ENCODE results near the gene CCDC102B. TPM values are rescaled to one million over a fixed set of nuclear protein-coding genes. Genes with fewer than 3 reads are reported as not detected.

Gene CCDC102B
- total RNA-seq, 1 donor from 2014 or later: 1.3 TPM

DNA sequence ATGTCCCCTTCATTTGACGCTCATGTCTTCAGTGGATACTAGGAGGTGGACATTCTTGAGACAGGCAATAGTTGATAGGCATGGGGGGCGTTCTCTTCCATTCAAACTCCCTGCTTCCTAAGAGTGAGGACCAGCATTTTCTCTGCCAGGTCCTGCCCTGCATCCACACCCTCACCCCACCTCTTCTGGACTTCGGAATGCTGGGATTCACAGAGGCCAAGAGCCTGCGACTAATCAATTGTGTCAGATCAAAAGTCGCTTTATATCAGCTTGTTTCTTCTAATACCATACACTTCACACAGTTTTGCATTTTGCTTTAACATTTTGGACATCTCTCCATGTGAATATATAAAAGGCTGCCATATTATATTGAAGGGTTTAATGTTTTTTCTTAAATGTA is 210.7 kb downstream of the CCDC102B start:
- intact Hi-C loops (cut with micrococcal nuclease): no loop called here
- H3K4me3 Mint-ChIP-seq (ENCODE audit: low read depth): no peak overlapping the region

DNA sequence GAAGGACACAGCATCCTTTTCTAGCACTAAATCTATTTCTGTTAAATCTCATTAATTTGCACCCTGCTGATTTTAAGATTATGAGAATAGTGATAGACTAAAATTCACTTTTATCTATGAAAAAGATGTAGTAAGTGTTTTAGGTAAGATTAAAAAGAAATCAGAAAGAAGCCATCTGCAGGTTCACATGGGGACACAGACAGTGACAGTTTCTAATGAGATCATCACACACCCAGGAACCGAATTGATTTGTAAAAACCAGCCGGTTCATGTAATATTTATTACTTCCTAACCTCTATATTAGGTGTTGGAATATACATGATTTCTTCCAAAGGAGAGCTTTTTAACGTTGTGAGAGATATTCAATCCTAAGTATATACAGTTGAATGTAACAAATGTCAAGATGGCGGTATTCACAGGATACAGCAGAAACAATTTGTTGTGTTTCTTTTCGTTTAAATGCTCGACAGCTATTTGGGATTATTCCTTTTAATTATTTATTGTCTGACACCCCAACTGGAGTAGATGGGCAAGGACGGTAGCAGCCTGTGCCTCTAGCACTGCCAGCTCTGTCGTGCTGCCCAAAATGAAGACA is 223.4 kb downstream of the CCDC102B start:
- DNase-seq (ENCODE audit: low spot score): no peak
- Mint-ChIP-seq H3K4me3 (ENCODE audit: low read depth) (no peak overlapping the region), H3K27ac (no peak overlapping the region), H3K9me3 (no peaks in the 10 kb centered on the region), H3K36me3 (ENCODE audit: low read depth) (no peaks in the 10 kb centered on the region), H3K27me3 (ENCODE audit: low read depth) (no peaks in the 10 kb centered on the region), H3K4me1 (ENCODE audit: low read depth) (no peaks in the 10 kb centered on the region)
- intact Hi-C loops (cut with micrococcal nuclease): no loop called here

More for the DNA sequence above, 210.7 kb downstream of the CCDC102B start:
- no peak for DNase-seq (ENCODE audit: low spot score)
- H3K36me3 Mint-ChIP-seq (ENCODE audit: low read depth): no peaks in the 10 kb centered on the region
- no peaks in the 10 kb centered on the region for H3K9me3 Mint-ChIP-seq
- no peaks in the 10 kb centered on the region for H3K27me3 Mint-ChIP-seq (ENCODE audit: low read depth)
- H3K4me1 Mint-ChIP-seq (ENCODE audit: low read depth): no peaks in the 10 kb centered on the region
- no peak overlapping the region for H3K27ac Mint-ChIP-seq

DNA sequence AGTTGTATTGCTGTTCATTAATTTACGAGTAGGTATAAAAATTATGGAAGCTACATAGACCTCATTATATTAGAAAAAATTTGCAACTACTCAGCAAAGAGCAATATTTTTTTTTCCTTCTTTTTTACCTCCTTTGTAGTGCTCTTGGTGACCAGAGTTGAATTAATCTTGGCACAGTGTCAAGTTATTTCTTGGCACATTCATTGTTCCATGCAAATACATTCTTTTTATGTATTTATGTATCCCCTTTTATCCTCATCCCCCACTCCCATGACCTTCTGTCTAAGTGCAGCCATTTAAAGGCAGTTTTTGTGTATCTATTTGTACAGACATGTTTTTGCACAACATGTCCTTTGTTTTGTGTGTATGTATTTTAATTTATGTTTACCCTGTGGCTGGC is 224.5 kb downstream of the CCDC102B start:
- H3K36me3 Mint-ChIP-seq (ENCODE audit: low read depth): no peaks in the 10 kb centered on the region
- H3K4me1 Mint-ChIP-seq (ENCODE audit: low read depth): no peaks in the 10 kb centered on the region
- H3K4me3 Mint-ChIP-seq (ENCODE audit: low read depth): no peak overlapping the region
- intact Hi-C loops (cut with micrococcal nuclease): no loop called here
- no peak for DNase-seq (ENCODE audit: low spot score)
- no peaks in the 10 kb centered on the region for H3K27me3 Mint-ChIP-seq (ENCODE audit: low read depth)
- H3K9me3 Mint-ChIP-seq: no peaks in the 10 kb centered on the region
- no peak overlapping the region for H3K27ac Mint-ChIP-seq

DNA sequence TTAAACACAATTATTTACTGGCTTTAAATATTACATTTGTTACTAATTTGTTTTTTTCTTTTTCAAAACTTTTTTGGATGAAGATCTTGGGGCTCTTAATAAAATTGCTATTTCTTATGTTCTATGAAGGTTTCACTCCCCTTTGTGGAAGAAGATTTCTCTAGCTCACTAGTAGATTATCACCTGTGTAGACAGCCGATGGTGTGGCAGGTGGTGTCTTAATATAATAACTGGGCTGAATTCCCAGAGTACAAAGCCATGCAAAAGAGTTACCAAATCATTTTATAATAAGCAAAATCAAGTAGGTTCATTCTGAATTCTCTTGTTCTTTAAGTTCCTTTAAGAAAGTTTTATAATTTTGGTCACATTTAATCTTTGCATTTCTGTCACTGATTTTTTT is 233.7 kb downstream of the CCDC102B start:
- intact Hi-C loops (cut with micrococcal nuclease): no loop called here
- H3K4me3 Mint-ChIP-seq (ENCODE audit: low read depth): no peak overlapping the region
- H3K36me3 Mint-ChIP-seq (ENCODE audit: low read depth): no peaks in the 10 kb centered on the region
- no peaks in the 10 kb centered on the region for H3K4me1 Mint-ChIP-seq (ENCODE audit: low read depth)
- H3K9me3 Mint-ChIP-seq: no peaks in the 10 kb centered on the region
- no peaks in the 10 kb centered on the region for H3K27me3 Mint-ChIP-seq (ENCODE audit: low read depth)
- no peak for DNase-seq (ENCODE audit: low spot score)
- H3K27ac Mint-ChIP-seq: no peak overlapping the region

DNA sequence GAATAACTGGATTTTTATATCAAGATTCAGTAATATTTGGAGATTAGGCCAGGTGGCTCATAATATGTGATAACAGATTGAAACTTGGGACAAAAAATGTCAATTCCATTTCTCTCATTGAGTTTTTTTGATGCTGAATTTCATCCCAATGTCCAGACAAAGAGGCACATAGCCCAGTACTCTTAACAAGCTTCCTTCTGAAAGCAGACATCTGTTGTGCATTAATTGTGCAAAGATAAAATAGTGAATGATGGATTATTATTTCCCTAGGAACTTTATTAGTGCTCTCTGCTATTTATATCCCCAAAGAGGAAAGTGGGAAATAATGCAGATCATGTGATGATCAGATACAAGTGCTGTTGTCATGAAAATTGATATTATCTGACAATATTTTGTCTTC is 234.1 kb downstream of the CCDC102B start:
- Mint-ChIP-seq H3K27me3 (ENCODE audit: low read depth) (no peaks in the 10 kb centered on the region), H3K27ac (no peak overlapping the region), H3K4me1 (ENCODE audit: low read depth) (no peaks in the 10 kb centered on the region), H3K4me3 (ENCODE audit: low read depth) (no peak overlapping the region), H3K36me3 (ENCODE audit: low read depth) (no peaks in the 10 kb centered on the region), H3K9me3 (no peaks in the 10 kb centered on the region)
- intact Hi-C loops (cut with micrococcal nuclease): no loop called here
- no peak for DNase-seq (ENCODE audit: low spot score)

DNA sequence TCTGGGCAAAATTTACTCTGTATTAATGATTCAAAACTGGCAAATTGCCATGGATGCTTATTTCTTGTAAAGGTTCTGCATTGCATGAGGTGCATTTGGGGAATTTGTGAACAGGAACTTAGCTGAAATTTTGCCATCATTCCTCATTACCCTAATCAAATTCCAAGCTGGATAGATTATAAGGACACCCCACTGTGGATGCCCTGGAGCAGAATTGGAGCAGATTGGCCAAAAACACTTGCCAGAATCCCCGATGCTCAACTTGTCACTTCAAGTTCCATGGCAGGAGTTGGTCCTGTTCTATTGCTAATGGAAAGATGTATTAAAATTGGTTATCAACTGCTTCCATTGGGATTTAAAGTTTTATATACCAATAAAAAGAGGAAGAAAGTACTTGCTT is 237.9 kb downstream of the CCDC102B start:
- H3K4me3 Mint-ChIP-seq (ENCODE audit: low read depth): no peak overlapping the region
- no peaks in the 10 kb centered on the region for H3K9me3 Mint-ChIP-seq
- no peaks in the 10 kb centered on the region for H3K4me1 Mint-ChIP-seq (ENCODE audit: low read depth)
- intact Hi-C loops (cut with micrococcal nuclease): no loop called here
- no peaks in the 10 kb centered on the region for H3K36me3 Mint-ChIP-seq (ENCODE audit: low read depth)
- no peak for DNase-seq (ENCODE audit: low spot score)
- no peak overlapping the region for H3K27ac Mint-ChIP-seq
- H3K27me3 Mint-ChIP-seq (ENCODE audit: low read depth): no peaks in the 10 kb centered on the region

DNA sequence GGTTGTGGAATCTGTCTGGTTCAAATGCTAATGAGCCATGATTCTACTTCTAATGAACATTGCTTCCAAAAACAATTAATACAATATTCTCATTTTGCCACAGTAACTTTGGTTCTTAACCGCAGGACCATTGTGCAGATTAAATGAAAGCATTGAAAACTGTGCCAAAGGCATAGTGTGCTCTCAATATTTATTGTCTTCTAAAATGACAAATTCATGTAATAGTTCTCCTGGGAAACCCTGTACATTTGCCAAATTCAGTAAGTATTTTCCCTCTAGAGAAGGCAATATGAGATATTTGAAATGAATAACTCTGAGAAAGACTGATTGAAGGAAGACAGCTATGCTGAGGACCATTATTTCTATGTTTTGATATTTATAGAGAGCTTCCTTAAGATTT is 246.3 kb downstream of the CCDC102B start:
- no peak for DNase-seq (ENCODE audit: low spot score)
- no peaks in the 10 kb centered on the region for H3K4me1 Mint-ChIP-seq (ENCODE audit: low read depth)
- no peaks in the 10 kb centered on the region for H3K9me3 Mint-ChIP-seq
- no peaks in the 10 kb centered on the region for H3K27me3 Mint-ChIP-seq (ENCODE audit: low read depth)
- intact Hi-C loops (cut with micrococcal nuclease): no loop called here
- H3K27ac Mint-ChIP-seq: no peak overlapping the region
- H3K36me3 Mint-ChIP-seq (ENCODE audit: low read depth): no peaks in the 10 kb centered on the region
- no peak overlapping the region for H3K4me3 Mint-ChIP-seq (ENCODE audit: low read depth)

DNA sequence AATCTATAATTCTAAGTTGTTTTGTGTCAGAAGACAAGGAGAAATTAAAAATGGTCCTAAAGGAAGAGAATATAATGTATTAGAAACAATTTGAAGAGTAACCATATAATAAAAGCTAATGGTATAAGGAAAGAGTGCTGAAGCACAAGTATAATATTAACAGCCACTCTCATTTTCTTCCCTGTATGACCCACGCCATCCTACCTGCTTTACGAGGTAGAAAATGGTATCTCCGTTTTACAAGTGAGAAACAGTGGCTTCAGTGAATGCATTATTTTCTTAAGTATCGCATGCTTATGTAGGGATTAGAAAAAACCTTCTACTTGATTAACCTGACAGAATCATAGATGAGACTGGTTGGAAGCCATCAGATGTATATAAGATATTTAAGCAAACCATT is 266.2 kb downstream of the CCDC102B start:
- no peak for DNase-seq (ENCODE audit: low spot score)
- H3K27ac Mint-ChIP-seq: no peak overlapping the region
- no peak overlapping the region for H3K4me3 Mint-ChIP-seq (ENCODE audit: low read depth)
- no peaks in the 10 kb centered on the region for H3K9me3 Mint-ChIP-seq
- no peaks in the 10 kb centered on the region for H3K36me3 Mint-ChIP-seq (ENCODE audit: low read depth)
- H3K4me1 Mint-ChIP-seq (ENCODE audit: low read depth): no peaks in the 10 kb centered on the region
- intact Hi-C loops (cut with micrococcal nuclease): no loop called here
- H3K27me3 Mint-ChIP-seq (ENCODE audit: low read depth): no peaks in the 10 kb centered on the region

DNA sequence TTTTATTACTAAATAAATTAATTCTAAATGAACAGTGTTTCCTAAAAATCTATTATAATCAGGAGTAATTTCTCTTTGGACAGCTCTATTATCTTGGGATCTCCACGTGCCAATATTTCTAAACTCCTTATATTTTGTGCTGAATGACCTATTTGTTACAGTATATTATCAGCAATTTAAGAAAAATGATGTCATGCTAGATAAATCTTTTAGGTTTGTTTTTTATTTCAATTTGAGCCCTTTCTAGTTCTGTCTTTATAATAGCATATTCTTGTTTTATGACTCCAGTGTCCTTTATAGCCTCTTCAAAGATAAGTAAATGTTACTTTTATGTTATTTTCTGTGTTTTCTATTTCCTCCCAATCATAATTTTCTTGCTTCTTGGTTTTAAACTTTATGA is 269.2 kb downstream of the CCDC102B start:
- intact Hi-C loops (cut with micrococcal nuclease): no loop called here
- H3K36me3 Mint-ChIP-seq (ENCODE audit: low read depth): no peaks in the 10 kb centered on the region
- DNase-seq (ENCODE audit: low spot score): no peak

DNA sequence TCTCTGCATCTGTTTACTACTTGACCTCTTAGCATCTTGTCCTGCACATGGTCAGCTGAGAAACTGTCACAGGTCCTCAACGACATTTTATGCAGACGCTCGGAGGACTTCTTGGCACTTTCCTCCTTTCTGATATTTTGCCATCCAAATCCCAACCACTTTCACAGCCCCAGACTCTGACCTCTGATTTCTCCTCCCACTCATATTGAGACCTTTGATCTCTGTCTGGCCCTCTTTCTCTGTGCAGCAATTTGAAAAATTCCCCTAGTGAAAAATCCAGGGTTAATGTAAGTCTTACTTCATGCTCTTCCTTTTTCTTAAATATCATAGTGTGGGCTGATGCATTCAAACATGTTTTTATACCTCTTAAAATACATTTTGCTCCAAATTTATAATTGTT is 273.8 kb downstream of the CCDC102B start:
- Mint-ChIP-seq H3K4me3 (ENCODE audit: low read depth) (no peak overlapping the region), H3K9me3 (no peaks in the 10 kb centered on the region), H3K4me1 (ENCODE audit: low read depth) (no peaks in the 10 kb centered on the region), H3K27ac (no peak overlapping the region), H3K27me3 (ENCODE audit: low read depth) (no peaks in the 10 kb centered on the region), H3K36me3 (ENCODE audit: low read depth) (no peaks in the 10 kb centered on the region)
- DNase-seq (ENCODE audit: low spot score): no peak
- intact Hi-C loops (cut with micrococcal nuclease): no loop called here

More for the DNA sequence above, 269.2 kb downstream of the CCDC102B start:
- no peaks in the 10 kb centered on the region for H3K9me3 Mint-ChIP-seq
- no peaks in the 10 kb centered on the region for H3K27me3 Mint-ChIP-seq (ENCODE audit: low read depth)
- H3K4me3 Mint-ChIP-seq (ENCODE audit: low read depth): no peak overlapping the region
- no peak overlapping the region for H3K27ac Mint-ChIP-seq
- no peaks in the 10 kb centered on the region for H3K4me1 Mint-ChIP-seq (ENCODE audit: low read depth)

DNA sequence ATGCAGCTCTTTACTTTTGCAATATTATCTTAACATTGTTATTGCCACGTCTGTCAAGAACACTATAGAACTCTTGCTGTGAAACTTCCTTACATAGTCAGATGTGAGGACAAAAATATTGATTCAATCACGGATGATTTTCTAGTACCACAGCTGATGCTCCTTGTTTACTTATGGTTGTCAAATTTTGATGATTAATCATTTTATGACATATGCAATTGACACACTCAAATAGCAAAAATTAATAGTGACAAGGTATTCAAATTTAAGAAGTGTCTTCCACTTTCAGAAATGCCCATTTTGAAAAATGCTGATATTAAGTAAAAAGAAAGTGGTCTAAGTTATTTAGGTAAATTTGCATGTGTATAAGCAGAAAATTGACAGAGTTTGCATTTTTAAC is 284.0 kb downstream of the CCDC102B start:
- Mint-ChIP-seq H3K4me3 (ENCODE audit: low read depth) (no peak overlapping the region), H3K27me3 (ENCODE audit: low read depth) (no peaks in the 10 kb centered on the region), H3K27ac (no peak overlapping the region), H3K4me1 (ENCODE audit: low read depth) (no peaks in the 10 kb centered on the region), H3K9me3 (no peaks in the 10 kb centered on the region), H3K36me3 (ENCODE audit: low read depth) (no peaks in the 10 kb centered on the region)
- no peak for DNase-seq (ENCODE audit: low spot score)
- intact Hi-C loops (cut with micrococcal nuclease): no loop called here

DNA sequence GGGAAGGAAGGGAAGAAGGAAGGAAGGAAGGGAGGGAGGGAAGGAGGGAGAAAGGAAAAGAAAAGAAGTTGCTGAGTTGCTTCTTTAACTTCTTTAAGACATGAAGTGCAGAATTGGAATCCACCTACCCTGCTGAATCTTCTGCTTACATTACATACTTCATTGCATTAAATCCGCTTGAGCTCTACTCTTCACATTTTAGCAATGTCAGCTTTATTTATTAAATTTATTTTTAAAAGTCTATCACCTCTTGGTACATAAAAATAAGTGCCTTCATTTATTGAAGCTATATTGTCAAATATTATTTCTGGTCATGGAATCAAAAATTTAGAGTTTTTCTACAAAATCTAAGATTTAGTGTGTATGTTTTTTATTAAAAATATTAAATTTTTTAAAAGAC is 284.6 kb downstream of the CCDC102B start:
- Mint-ChIP-seq H3K27ac (no peak overlapping the region), H3K4me1 (ENCODE audit: low read depth) (no peaks in the 10 kb centered on the region), H3K36me3 (ENCODE audit: low read depth) (no peaks in the 10 kb centered on the region), H3K27me3 (ENCODE audit: low read depth) (no peaks in the 10 kb centered on the region), H3K9me3 (no peaks in the 10 kb centered on the region), H3K4me3 (ENCODE audit: low read depth) (no peak overlapping the region)
- intact Hi-C loops (cut with micrococcal nuclease): no loop called here
- DNase-seq (ENCODE audit: low spot score): no peak

DNA sequence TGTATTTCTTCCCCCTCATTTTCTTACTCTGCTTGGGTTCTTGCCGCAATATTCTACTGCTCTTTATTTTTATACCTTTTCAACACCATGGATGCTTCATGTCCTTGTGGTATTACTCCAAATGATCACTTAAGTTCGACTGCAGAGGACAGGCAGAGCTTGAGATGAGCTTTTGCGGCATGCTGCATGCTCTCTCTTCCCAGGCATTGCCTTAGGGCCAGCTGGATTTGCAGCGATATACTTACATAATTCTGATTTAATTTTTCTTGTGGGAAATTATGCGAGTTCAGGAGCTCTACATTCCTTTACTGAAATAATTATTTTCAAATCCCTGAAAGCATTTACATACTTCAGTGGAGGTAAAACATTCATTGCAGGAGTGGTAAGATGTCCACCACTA is 288.1 kb downstream of the CCDC102B start:
- Mint-ChIP-seq H3K27me3 (ENCODE audit: low read depth) (no peaks in the 10 kb centered on the region), H3K27ac (no peak overlapping the region), H3K9me3 (no peaks in the 10 kb centered on the region), H3K4me3 (ENCODE audit: low read depth) (no peak overlapping the region), H3K4me1 (ENCODE audit: low read depth) (no peaks in the 10 kb centered on the region), H3K36me3 (ENCODE audit: low read depth) (no peaks in the 10 kb centered on the region)
- intact Hi-C loops (cut with micrococcal nuclease): no loop called here
- no peak for DNase-seq (ENCODE audit: low spot score)

DNA sequence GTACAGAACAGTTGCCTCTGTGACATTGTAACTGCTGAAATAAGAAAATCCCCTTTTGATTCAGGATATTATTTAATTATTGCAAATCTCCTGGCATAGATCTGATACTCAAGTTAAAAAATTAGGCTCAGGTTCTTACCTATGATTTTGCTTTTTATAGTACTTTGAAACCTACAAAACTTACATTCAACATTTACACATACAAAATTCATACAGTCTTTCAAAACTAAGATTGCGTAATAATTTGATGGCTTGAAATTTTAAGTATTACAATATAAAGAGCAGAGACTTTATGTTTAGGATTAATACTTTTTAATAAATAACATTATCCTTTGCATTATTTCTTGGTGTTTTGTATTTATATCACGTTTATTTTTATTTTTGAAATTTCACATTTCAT is 291.1 kb downstream of the CCDC102B start:
- intact Hi-C loops (cut with micrococcal nuclease): no loop called here
- Mint-ChIP-seq H3K36me3 (ENCODE audit: low read depth) (no peaks in the 10 kb centered on the region), H3K27ac (no peak overlapping the region), H3K9me3 (no peaks in the 10 kb centered on the region), H3K4me3 (ENCODE audit: low read depth) (no peak overlapping the region), H3K4me1 (ENCODE audit: low read depth) (no peaks in the 10 kb centered on the region), H3K27me3 (ENCODE audit: low read depth) (no peaks in the 10 kb centered on the region)
- DNase-seq (ENCODE audit: low spot score): no peak
